C1 segment of cervical spinal cord (tissue), 14 donors: ENCODE measurements around the gene CCND2.

Experiments used
- DNase-seq, 14 donors: peaks; one replicate each; lab custom pipeline; 2025; lab: John Stamatoyannopoulos, UW

The CCND2 gene

GRCh38 chr12:4289998-4290790 lies 16.6 kb downstream of the CCND2 start:
- DNase-seq = no peak

- no peak for DNase-seq
Measured at GRCh38 chr12:4292341-4293073, 18.9 kb downstream of the CCND2 start.

- no peak for DNase-seq
Measured at GRCh38 chr12:4293299-4293965, 19.9 kb downstream of the CCND2 start.

- DNase-seq = peak in 6 of 14 donors; percentile 23 to 78 (median 34)
Measured at GRCh38 chr12:4293966-4294505, 20.5 kb downstream of the CCND2 start.

GRCh38 chr12:4296751-4297150 lies 23.2 kb downstream of the CCND2 start:
- DNase-seq = no peak

- DNase-seq = no peak
Measured at GRCh38 chr12:4297617-4298016, 24.1 kb downstream of the CCND2 start.

- DNase-seq = no peak
Measured at GRCh38 chr12:4300883-4301282, 27.3 kb downstream of the CCND2 start.

GRCh38 chr12:4301932-4302501 lies 28.5 kb downstream of the CCND2 start:
- DNase-seq = no peak

GRCh38 chr12:4302881-4303280 lies 29.3 kb downstream of the CCND2 start:
- DNase-seq = no peak

- no peak for DNase-seq
Measured at GRCh38 chr12:4303750-4304149, 30.2 kb downstream of the CCND2 start.

- DNase-seq = peak in 10 of 14 donors; percentile 7 to 84 (median 40)
Measured at GRCh38 chr12:4307593-4308333, 34.2 kb downstream of the CCND2 start.

GRCh38 chr12:4308334-4308950 lies 34.9 kb downstream of the CCND2 start:
- no peak for DNase-seq

- DNase-seq = no peak
Measured at GRCh38 chr12:4311776-4312175, 38.2 kb downstream of the CCND2 start.

- no peak for DNase-seq
Measured at GRCh38 chr12:4312251-4312650, 38.7 kb downstream of the CCND2 start.

- no peak for DNase-seq
Measured at GRCh38 chr12:4320497-4320852, 46.9 kb downstream of the CCND2 start.

GRCh38 chr12:4320853-4321701 lies 47.5 kb downstream of the CCND2 start, which contains the start of gene TIGAR:
TSS of gene TIGAR (plus strand) at chr12:4321213. CDS start at chr12:4321272, 59 bp downstream.
- DNase-seq = peak; percentile 43 to 96 (median 88)

GRCh38 chr12:4322726-4323125 lies 49.2 kb downstream of the CCND2 start:
- peak in 1 of 14 donors; percentile 3 for DNase-seq
